Right cardiac atrium (tissue), 5 donors: ENCODE data around the gene FNDC3B. TPM values are rescaled to one million over a fixed set of nuclear protein-coding genes. Genes with fewer than 3 reads are reported as not detected.

ENCODE experiments used
- ATAC-seq, 2 donors: fragments of 200-7000 bp; cut with Tn5 transposase; one replicate each; pipeline versions ENCODE4 v1.8.0 to v1.9.1; 2020; ENCODE audit warnings: moderate library complexity in 2 of 2, mild to moderate bottlenecking in 1 of 2
- DNase-seq, 3 donors: peaks; one replicate each; pipeline ENCODE4 v3.0.0-alpha.2; 2020
- H3K27ac ChIP-seq: one replicate; pipeline ENCODE4 v1.5.1; 2013; ENCODE audit warnings: mild to moderate bottlenecking, low read length, control low read depth, moderate library complexity
- H3K27me3 ChIP-seq: one replicate; pipeline ENCODE4 v1.6.1; 2013; ENCODE audit not compliant: control insufficient read depth, insufficient read depth
- H3K4me1 ChIP-seq: one replicate; pipeline ENCODE4 v1.6.1; 2013; ENCODE audit warnings: low read length; ENCODE audit not compliant: control insufficient read depth, insufficient read depth
- H3K4me3 ChIP-seq: one replicate; pipeline ENCODE4 v1.5.1; 2013; ENCODE audit warnings: low read length, control low read depth
- H3K9me3 ChIP-seq: one replicate; pipeline ENCODE4 v1.6.1; 2013; ENCODE audit warnings: low read length; ENCODE audit not compliant: control insufficient read depth
- WGBS: extraction: QIAGEN DNeasy Blood & Tissue Kit; methylation state at CpG from one replicate; pipeline ENCODE4 v1.1.7; 2013; 5-methylcytosine and 5-hydroxymethylcytosine counted together
- intact Hi-C, 4 donors: fragments of 100-400 bp; cut with DNase I; formaldehyde crosslinking; loops; one replicate each; pipeline versions ENCODE4 v1.11.0 to v1.14.0; 2022 to 2023
- polyA plus RNA-seq: library from polyadenylated mRNA; stranded (reverse); fragments of 200-250 nt; gene quantifications from one replicate; pipeline ENCODE4 v1.2.3, GENCODE V29; 2013
- total RNA-seq, 4 donors: library from RNA; stranded (reverse); fragmentation: NEBNext Ultra II Directional; extraction: Animal tissue kit (Norgen Biotek cat#: 25700); gene quantifications; one replicate each; pipeline ENCODE4 v1.2.1, GENCODE V29; 2021
- donor health status: healthy with polysubstance abuse.
- donor health status: DM: no; HTN: yes; CAD: no.
- donor health status: DM: no; HTN: no; CAD: no.
- donor health status: DM: no; HTN: yes; CAD: no; lungs with severe emphysema.
- donor health status: DM: yes; HTN: yes; CAD: no.

The FNDC3B gene
- total and polyA plus RNA-seq, 5 donors: 15.8 to 117 (median 83.0) TPM

DNA sequence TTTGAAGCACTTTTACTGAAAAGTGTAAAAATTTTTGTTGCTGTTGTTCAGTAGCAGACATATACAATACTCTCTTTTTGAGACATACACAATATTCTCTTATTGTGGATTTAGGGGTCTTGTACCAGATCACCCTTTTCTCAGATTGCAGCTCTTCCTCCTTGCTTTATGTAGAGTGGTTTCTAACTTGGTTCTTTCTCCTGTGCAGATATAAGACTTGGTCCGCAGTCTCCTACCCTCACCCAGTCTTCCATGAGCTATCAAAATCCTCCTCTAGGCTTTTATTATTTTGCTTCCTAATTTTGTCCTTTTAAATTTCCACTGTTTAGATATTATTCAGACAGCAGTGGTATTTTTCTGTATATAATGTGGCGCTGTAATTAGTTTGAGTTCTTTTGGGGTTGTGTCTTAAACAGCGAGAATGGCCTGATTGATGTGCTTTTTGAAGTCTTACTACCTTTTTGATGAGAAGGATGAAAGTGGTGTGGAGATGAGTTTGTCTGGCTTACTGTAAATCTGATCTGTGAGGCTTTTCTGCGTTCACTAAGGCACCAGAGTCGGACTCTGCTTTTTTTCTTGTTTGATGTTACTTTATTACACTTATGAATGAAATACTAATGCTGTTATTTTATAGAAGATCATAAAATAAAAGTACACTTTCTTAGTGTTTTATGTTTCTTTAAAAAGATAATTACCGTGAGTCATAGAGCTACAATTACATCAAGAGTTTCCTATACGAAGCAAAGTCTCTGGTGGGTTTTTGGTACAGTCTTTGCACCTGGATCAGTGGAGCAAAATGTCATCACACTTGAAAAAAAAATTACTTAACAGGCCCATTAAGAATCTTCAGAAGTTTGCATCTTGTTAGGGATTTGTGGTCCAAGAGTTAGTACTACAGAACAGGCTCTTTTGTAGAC is 27.8 kb downstream of the FNDC3B start:
- no peak overlapping the region for H3K4me3 ChIP-seq
- H3K27ac ChIP-seq: no peak overlapping the region
- intact Hi-C loops: no loop called here
- DNase-seq: no peak
- no peaks in the 10 kb centered on the region for H3K9me3 ChIP-seq
- H3K27me3 ChIP-seq: no peaks in the 10 kb centered on the region
- 85% methylated on average over 7 of the region's 7 CpGs for WGBS
- ATAC-seq: no peak
- H3K4me1 ChIP-seq: peaks cover 15% of the 10 kb centered on the region

DNA sequence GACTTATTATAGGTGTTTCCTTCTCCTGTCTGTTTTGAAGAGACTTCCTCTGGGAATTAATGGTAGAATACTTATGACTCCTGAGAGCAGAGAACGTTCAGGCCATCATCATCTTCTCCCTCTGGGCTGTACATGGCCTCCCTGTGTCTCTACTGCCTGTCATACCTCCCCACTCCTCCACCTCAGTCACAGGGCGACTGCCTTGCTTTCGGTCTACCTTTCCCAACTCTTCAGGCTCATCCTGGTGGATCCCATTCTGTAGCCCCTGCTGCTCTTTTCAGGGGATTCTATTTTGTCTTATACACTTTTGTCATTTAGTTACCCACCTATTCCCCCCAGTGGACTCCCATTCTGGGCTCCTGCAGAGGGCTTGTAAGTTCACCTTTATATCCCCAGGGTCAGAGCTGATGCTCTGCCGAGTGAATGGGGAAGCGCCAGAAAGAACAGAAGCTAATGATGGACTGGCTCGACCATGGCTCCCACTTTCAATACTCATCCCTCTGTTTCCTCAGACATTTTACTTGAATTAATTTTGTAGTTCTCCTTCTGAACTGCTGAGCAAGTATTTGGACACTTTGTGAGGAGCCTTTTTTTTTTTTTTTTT is 28.6 kb downstream of the FNDC3B start:
- peaks cover 18% of the 10 kb centered on the region for H3K4me1 ChIP-seq
- no peak for ATAC-seq
- H3K4me3 ChIP-seq: no peak overlapping the region

DNA sequence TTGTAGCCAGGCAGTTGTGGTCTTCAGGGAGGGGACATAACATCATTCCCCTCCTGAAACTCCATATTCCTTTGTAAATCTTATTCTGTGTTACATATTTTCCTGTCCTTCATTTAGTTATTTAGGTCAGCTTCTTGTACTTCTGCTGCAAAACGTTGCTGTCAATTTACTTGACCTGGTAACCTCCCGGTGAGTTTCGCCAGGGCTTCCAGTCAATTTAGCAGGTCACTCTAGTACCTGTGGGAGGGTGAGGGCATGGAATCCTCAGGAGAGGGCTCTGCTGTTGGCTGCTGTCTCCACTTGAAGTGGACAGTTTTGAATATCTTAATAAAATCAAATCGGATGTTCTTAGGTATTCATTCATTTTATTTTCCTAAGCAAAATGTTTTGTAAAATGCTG is 29.6 kb downstream of the FNDC3B start:
- no peak for ATAC-seq
- H3K27ac ChIP-seq: no peak overlapping the region
- intact Hi-C loops: no loop called here
- no peak overlapping the region for H3K4me3 ChIP-seq
- H3K9me3 ChIP-seq: no peaks in the 10 kb centered on the region
- WGBS: 56% methylated on average over 4 of the region's 4 CpGs
- H3K4me1 ChIP-seq: peaks cover 23% of the 10 kb centered on the region
- DNase-seq: no peak
- no peaks in the 10 kb centered on the region for H3K27me3 ChIP-seq

More for the DNA sequence above, 28.6 kb downstream of the FNDC3B start:
- Histone ChIP-seq H3K27me3 (no peaks in the 10 kb centered on the region), H3K9me3 (no peaks in the 10 kb centered on the region), H3K27ac (no peak overlapping the region)
- 77% methylated on average over 6 of the region's 6 CpGs for WGBS
- intact Hi-C loops: no loop called here
- no peak for DNase-seq

DNA sequence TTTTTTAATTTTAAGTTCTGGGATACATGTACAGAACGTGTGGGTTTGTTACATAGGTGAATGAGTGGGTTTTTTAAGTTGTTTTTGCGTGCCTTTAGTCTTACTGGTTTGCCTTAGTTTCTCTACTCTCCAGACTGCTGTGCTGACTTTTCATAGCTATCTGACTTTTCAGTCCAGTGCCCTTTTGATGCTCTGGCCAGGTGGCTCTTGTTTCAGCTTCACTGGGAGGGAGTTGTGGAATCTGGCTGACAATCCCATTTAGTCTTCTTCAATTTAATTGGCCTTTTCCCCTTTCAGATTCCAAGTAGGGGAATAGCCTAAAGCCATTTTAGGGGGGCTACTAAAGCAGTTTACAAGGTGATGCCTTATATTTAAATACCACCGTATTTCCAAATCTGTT is 30.1 kb downstream of the FNDC3B start:
- H3K9me3 ChIP-seq: no peaks in the 10 kb centered on the region
- intact Hi-C loops: no loop called here
- ATAC-seq (no peak), DNase-seq (no peak)
- no peaks in the 10 kb centered on the region for H3K27me3 ChIP-seq
- no peak overlapping the region for H3K27ac ChIP-seq
- WGBS: 82% methylated on average over 3 of the region's 3 CpGs
- no peak overlapping the region for H3K4me3 ChIP-seq
- H3K4me1 ChIP-seq: peaks cover 25% of the 10 kb centered on the region

DNA sequence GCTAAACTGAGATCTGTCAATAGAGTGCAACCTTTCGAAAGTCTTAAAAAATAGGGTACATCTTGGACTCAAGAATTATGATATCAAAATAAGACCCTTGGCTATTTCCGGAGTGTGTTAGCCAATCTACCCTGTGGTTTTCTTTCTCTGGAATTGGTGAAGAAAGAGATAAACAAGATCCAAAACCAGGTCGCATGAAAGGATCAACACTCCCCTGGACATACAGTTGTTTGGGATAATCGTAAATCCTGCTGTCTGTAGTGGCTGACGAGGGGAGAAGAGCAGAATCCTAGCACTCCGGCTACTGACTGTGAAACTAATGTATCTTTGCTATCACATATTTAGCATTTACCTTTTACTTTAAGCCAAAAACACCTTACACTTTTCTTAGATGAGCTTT is 30.9 kb downstream of the FNDC3B start:
- H3K27me3 ChIP-seq: no peaks in the 10 kb centered on the region
- ATAC-seq: no peak
- H3K4me3 ChIP-seq: no peak overlapping the region
- H3K9me3 ChIP-seq: no peaks in the 10 kb centered on the region
- intact Hi-C loops: no loop called here
- DNase-seq: no peak
- peaks cover 29% of the 10 kb centered on the region for H3K4me1 ChIP-seq
- 54% methylated on average over 6 of the region's 6 CpGs for WGBS
- H3K27ac ChIP-seq: no peak overlapping the region

DNA sequence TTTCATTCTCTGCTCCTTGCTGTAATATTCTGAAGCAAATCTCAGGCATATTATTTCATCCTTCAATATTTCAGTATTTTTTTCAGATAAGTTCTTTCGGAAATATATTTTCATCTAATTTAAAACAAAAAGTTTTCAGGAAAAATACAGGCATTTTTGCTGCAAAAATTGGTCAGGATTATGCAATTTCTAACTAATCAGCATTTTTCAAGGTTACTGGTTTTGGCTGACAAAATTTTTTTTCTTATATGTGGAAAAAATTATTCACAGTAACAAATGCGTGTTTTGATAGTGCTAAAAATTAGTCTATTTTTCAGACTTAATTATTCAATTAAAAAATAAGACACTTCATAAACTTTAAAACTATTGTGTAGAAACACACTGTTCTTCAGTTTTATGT is 31.4 kb downstream of the FNDC3B start:
- H3K9me3 ChIP-seq: no peaks in the 10 kb centered on the region
- WGBS: 64% methylated on average over 2 of the region's 2 CpGs
- DNase-seq (no peak), ATAC-seq (no peak)
- no peak overlapping the region for H3K4me3 ChIP-seq
- intact Hi-C loops: no loop called here
- peaks cover 29% of the 10 kb centered on the region for H3K4me1 ChIP-seq
- H3K27ac ChIP-seq: no peak overlapping the region
- H3K27me3 ChIP-seq: no peaks in the 10 kb centered on the region

DNA sequence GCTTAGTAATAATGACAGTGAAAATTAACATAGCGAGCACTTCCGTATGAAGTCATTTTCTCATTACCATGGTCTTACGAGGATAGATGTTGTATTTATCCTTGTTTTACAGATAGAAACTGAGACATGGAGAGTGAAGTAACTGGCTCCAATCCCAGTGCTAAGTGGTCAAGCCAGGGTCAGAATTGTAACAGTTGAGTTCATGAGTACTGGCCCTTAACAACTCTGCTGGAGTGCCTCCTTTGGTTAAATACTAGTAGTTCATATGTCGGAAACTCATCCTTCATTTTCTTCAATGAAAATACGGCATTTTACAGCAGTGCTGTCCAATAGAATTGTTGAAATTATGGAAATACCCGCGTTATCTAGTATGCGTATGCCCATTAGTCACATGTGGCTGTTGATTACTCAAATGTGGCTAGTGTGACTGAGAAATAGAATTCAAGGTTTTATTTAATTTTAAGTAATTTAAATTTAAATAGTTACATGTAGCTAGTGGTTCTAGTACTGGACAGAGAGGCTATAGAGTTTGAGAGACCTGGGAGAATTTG is 32.5 kb downstream of the FNDC3B start:
- WGBS: 84% methylated on average over 8 of the region's 8 CpGs
- DNase-seq (no peak), ATAC-seq (no peak)
- no peak overlapping the region for H3K4me3 ChIP-seq
- no peak overlapping the region for H3K27ac ChIP-seq
- H3K27me3 ChIP-seq: no peaks in the 10 kb centered on the region
- no peaks in the 10 kb centered on the region for H3K9me3 ChIP-seq
- intact Hi-C loops: no loop called here
- H3K4me1 ChIP-seq: peaks cover 24% of the 10 kb centered on the region

DNA sequence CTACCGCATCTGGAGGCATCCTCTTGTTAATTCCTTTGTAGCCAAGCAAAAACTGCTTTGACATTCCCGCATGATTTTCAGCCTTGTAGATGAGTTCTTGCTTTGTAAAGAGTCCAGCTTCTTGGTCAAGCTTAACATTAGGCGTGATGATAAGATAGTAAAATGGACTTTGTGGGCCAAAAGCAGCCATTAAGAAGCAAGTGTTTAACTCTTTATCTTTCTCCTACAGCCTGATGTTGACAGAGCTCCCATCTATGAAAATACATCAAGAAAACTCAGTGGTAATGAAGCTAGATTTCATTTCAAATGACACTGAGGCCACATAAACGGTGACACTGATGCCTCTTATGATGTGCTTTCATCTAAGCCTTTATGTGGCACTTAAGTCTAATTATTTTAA is 33.2 kb downstream of the FNDC3B start:
- H3K4me1 ChIP-seq: peaks cover 24% of the 10 kb centered on the region
- no peak for ATAC-seq

DNA sequence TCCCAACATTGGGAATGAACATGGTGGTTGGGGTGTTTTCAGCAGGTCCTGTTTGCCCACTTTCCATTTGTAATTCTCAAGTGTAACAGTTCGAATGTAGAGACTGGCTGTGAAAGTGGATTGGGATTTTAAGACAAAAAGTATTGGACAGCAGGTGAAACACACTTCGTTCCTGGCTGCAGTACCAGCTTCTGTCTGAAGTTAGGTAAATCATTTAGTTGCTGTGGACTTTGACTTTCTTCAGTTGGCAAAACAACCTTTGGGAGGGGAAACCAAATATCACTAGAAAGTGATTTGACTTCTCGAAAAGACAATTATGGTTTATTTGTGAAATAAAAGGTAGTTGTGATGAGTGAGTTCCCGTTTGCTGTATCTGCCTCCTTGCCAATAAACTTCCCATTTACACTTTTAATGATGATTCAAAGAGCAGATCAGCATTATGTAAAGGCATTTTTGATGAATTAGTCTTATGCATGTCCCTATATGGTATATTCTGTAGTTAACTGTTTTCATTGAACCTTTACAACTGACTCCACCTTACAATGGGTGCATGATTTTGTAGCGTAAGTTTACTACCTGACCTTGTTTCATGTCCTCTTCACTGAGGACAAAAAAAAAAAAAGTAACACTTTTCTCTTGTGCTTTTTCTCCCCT is 34.0 kb downstream of the FNDC3B start:
- H3K4me1 ChIP-seq: peaks cover 20% of the 10 kb centered on the region

More for the DNA sequence above, 33.2 kb downstream of the FNDC3B start:
- intact Hi-C loops: no loop called here
- Histone ChIP-seq H3K4me3 (no peak overlapping the region), H3K27me3 (no peaks in the 10 kb centered on the region), H3K9me3 (no peaks in the 10 kb centered on the region), H3K27ac (no peak overlapping the region)
- 55% methylated on average over 4 of the region's 4 CpGs for WGBS
- no peak for DNase-seq

DNA sequence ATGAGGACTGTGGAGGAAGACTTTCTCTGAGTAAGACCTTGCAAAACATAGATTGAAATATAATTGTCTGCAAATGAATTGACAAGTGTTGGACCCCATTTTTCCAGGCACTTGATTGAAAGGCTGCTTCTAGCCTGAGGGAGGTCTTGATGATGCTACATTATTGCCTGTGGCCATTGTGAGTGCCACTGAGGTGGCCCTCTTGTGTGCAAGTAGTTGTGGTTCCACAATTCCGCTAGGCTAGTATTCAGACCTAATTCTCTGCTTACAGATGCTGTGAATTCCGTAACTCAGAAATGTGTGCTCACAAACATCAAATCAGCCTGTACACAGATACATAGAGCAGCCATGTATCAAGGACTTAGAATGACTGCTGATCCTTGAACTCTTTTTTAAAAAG is 34.7 kb downstream of the FNDC3B start:
- DNase-seq (no peak), ATAC-seq (no peak)
- WGBS: 84% methylated on average over 2 of the region's 2 CpGs
- no peak overlapping the region for H3K27ac ChIP-seq
- no peak overlapping the region for H3K4me3 ChIP-seq
- H3K4me1 ChIP-seq: peaks cover 19% of the 10 kb centered on the region
- intact Hi-C loops: no loop called here
- H3K9me3 ChIP-seq: no peaks in the 10 kb centered on the region
- H3K27me3 ChIP-seq: no peaks in the 10 kb centered on the region

More for the DNA sequence above, 34.0 kb downstream of the FNDC3B start:
- Histone ChIP-seq H3K4me3 (no peak overlapping the region), H3K27me3 (no peaks in the 10 kb centered on the region), H3K27ac (no peak overlapping the region), H3K9me3 (no peaks in the 10 kb centered on the region)
- intact Hi-C loops: no loop called here
- DNase-seq: no peak
- no peak for ATAC-seq
- WGBS: 88% methylated on average over 5 of the region's 5 CpGs

DNA sequence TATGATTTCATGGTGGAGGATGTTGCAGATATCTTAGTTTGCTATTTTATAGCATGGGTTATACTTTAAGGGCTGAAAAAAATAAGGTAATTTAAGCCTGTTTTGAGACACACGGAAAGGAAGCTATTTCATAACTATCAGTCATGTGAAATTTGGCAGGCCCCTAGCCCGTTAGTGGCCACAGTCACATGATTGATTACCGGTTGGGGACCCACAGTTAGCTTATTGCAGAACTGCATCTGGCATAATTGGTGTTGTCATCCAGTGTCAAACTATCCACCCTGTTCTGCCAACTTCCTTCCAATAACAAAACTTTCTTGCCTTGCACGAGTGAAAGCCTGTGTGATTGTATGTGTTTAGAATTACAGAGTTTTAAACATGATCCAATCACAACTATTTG is 35.2 kb downstream of the FNDC3B start:
- ATAC-seq (peak; percentile 61 to 76), DNase-seq (peak; percentile 25 to 56 (median 39))
- Histone ChIP-seq H3K9me3 (no peaks in the 10 kb centered on the region), H3K27ac (no peak overlapping the region), H3K27me3 (no peaks in the 10 kb centered on the region), H3K4me1 (peaks cover 16% of the 10 kb centered on the region), H3K4me3 (no peak overlapping the region)
- 16% methylated on average over 4 of the region's 4 CpGs for WGBS
- intact Hi-C loops: no loop called here
